T1000 (cell line): Measurements from ENCODE around the gene PAH.

Source experiments
- DNase-seq: peaks from one replicate; lab custom pipeline; 2025; ENCODE audit warnings: mixed read lengths; lab: John Stamatoyannopoulos, UW

Gene PAH

GRCh38 chr12:102917026-102917787 lies at the start of gene PAH:
PAH (minus strand) TSS chr12:102917244; CDS start chr12:102917130, 114 bp downstream.
- no peak for DNase-seq

GRCh38 chr12:102966200-102966863 lies 49.3 kb upstream of the PAH start:
- no peak for DNase-seq

GRCh38 chr12:102965281-102966155 lies 48.5 kb upstream of the PAH start:
- DNase-seq, result no peak

GRCh38 chr12:102964872-102965271 lies 47.8 kb upstream of the PAH start:
- no peak for DNase-seq

- no peak for DNase-seq
Observed at GRCh38 chr12:102963796-102964195, 46.8 kb upstream of the PAH start.

- no peak for DNase-seq
Observed at GRCh38 chr12:102962986-102963385, 45.9 kb upstream of the PAH start.

GRCh38 chr12:102962532-102962931 lies 45.5 kb upstream of the PAH start:
- DNase-seq, result no peak

GRCh38 chr12:102961466-102961855 lies 44.4 kb upstream of the PAH start:
- DNase-seq, result no peak

GRCh38 chr12:102960766-102961465 lies 43.9 kb upstream of the PAH start:
- no peak for DNase-seq

- DNase-seq, result no peak
Observed at GRCh38 chr12:102959391-102959790, 42.3 kb upstream of the PAH start.

- no peak for DNase-seq
Observed at GRCh38 chr12:102958830-102959176, 41.8 kb upstream of the PAH start.

- no peak for DNase-seq
Observed at GRCh38 chr12:102958073-102958829, 41.2 kb upstream of the PAH start.

- no peak for DNase-seq
Observed at GRCh38 chr12:102957339-102958050, 40.5 kb upstream of the PAH start, which contains the start of gene ASCL1. ASCL1 (plus strand) TSS chr12:102957674; CDS start chr12:102958245, 571 bp downstream.

GRCh38 chr12:102956738-102957327 lies 39.8 kb upstream of the PAH start:
- DNase-seq, result no peak

- no peak for DNase-seq
Observed at GRCh38 chr12:102955926-102956737, 39.1 kb upstream of the PAH start.

GRCh38 chr12:102954134-102954533 lies 37.1 kb upstream of the PAH start:
- no peak for DNase-seq

GRCh38 chr12:102953221-102953620 lies 36.2 kb upstream of the PAH start:
- DNase-seq, result no peak

- DNase-seq, result no peak
Observed at GRCh38 chr12:102951841-102952240, 34.8 kb upstream of the PAH start.

- no peak for DNase-seq
Observed at GRCh38 chr12:102950950-102951619, 34.0 kb upstream of the PAH start.
